ENCODE measurements around the gene FBXO41.

FBXO41 gene

DNA sequence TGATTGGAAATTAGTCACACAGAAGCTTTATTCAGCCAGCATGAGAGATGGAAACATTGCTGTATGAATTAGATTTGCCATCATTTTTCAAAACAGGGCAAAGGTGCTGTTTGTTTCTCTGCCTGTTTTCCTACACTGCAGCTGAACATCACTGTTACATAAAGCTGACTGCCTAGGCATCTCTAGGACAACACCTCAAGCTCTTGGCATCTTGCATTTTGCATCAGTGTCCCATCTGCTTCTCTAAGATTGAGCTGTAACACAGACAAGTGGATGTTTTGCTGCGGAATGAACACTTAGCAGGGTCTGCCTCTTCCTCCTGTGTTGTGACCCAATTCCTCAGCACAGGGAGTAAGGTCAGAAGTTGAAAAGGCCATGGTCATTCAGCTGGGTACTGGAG, 45.3 kb downstream of the FBXO41 start:
- DNase-seq = no peak

DNA sequence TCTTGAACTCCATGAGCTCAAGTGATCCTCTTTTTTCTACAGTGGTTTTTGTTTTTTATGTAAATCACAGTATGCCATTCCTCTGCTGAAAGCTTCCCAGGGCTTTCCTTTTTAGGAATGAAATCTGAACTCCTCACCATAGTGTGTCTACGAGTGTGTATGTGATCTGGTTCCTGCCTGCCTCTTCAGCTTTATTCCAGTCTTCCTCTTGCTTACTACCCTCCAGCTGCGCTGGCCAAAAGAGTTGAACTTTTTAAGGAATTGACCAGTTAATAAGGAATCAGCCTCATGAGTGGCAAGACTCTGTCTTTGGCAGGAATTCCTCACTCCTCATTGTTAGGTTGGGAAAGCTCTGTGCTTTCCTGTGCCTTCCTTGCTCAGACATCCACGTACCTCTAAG, 46.1 kb downstream of the FBXO41 start:
- DNase-seq = no peak

DNA sequence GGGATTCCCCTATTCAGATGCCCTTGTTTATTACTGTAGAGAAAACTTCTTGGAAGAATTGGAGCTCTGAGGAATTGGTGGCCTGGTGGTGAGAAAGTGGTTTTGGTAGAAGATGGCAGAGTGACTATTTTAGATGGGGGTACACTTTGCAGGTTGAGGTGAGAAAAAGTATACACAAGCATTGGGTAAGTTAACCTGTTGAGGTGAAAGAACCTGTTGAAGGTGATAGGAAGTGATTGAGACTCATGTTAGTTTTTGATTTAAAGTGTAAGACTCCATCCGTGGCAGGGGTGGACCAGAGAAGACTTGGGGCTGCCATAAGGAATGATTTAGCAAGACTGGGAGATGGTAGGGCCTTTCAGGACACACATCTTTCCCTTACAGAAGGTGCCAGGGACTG, 47.1 kb downstream of the FBXO41 start:
- DNase-seq = no peak

DNA sequence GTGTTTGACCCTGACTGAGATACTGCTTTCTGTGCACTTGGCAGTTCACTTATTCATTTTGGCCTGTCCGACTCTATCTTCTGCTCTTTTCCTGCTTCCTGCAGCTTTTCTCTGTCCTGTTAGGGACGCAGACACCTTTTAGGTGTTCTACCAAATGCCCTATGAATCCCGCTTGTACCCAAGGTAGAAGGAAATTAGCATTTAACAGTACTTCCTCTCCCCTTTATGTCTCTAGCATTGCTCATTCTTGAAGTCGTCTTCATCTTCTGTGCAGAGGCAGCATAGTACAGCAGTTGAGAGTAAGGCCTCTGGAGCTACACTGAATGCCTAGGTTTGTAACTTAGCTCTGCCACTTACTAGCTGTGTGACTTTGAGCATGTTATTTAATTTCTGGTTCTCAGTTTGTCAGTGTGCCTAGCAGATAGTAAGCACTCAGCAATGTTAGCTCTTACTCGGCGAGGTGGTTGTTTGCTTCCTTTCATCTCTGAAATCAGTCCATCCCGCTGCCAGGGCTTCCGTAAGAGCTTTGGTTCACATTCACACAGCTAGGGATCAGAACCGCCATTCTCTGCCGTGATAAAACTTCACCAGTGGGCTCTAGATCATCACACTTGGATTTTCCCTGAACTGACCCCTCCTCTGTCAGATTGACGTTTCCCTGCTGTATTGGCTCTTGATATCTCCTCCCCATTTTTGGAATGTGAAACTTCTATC, 48.8 kb downstream of the FBXO41 start:
- DNase-seq = no peak

DNA sequence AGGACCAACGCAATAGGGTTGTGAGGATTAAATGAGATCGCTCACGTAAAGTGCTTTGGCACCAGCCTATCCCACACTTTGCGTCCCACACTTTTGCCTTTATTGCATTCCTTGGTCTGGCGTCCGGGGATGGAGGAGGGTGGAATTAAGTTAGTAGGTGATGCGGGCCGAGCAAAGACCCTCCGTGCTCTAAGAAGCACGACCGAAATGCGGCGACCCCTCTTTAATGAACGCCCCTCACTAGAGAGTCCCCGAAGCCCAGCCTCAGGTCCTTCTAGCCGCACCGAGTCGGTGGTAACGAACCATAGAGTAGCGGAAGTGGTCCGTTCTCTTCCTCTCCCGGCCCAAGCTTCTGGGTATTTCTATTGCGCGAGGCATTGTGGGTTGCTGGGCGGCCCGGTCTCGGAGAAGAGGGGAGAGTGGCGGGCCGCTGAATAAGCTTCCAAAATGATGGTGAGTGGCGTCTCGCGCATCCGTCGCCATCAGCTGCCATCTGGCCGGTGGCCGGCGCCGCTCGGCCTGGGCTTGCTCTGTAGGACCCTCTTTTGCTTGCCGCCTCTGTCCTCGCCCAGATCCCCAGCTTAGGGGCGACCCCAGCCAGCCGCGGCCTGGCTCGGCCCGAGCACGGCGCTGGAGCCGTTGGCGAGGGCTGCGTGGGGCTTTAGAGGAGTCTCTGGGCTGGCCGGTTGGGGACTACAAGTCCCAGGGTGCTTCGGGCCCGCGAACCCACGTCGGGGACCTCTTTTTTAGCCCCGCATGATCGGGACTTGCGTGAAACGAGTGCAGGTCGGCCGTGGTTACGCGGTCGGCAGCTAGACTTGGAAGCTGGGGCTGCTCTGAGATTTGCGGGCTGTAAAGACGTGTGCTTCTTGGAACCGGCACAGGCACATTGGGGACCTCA, 50.1 kb downstream of the FBXO41 start, which contains the start of gene CCT7:
TSS of gene CCT7 (plus strand) at position 377 of the 901 bp plus-strand sequence. CDS start at position 448, 71 bp downstream.
- DNase-seq = peak; percentile 85 to 86

DNA sequence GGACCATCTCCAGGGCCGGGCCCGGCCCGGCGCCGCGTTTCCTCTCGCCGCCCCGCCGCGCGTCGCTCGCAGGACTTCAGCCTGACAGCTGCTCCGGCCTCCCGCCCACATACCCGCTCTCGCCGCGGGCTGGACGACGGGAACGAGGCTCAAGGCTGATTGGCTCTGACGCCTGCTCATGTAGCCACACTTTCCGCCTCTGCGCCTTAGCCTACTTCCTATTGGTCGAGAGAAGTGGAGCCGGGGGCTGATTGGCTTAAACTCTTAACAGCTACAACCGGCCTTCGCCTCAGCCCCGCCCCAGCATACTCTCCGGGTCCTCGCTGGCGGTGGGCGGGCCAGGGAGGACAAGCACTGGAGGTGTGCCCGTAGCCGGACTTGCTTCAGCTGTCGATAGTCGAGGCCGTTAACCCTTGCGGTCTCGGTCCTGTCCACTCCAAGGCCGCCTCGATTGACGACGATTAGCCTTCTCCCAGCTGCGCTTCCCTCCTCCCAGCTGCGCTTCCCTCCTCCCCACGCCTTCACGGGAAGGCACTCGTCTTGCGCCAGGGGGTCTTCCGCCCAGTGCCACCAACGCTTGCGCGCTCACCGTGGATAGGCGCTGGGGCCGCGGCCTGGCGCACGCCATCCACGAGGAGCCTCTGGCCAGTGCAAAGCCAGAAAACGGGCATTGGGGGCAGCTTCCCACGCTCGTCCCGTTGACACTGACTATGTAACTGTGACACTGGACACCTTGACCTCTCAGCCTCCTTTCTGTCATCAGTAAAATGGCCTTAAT, 50.9 kb downstream of the FBXO41 start, which contains the start of gene PRADC1:
TSS of gene PRADC1 (minus strand) at position 86 of the 778 bp plus-strand sequence. CDS start at position 7, 79 bp downstream.
- peak; percentile 91 to 93 for DNase-seq

DNA sequence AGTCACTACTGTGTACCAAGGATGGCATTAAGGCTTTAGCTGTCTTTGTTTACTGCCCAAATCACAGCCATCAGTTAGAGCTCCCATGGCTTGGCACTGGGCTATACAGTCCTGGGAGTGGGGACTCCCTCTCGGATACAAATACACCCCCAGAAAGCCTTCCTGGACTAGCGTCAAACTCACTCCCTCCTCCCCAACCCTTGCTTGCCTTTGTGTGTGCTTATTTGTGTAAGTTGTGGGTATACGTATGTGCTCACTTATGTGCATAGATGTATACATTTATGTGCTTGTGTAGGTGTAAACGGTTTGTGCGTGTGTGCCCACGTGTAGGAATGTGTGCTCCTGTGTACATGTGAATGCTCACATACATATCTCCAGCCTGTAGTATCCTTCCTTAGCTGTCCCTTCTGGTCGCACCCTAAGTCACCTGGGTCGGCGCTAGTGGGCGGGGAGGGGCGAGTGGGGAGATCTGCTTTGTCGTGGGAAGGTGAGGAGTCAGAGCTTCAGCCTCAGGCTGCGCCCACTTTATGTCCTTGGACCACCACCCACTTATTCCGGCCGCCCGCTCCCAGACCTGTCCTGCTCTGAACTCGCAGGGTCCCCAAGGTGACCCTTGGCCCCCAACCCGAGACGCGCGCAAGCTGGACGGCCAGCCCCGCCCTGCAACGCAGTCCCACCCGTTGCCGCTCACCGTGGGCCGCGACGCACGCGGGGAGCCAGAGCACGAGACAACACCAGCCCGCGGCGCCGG, 51.7 kb downstream of the FBXO41 start:
- DNase-seq = peak in 1 of 2 donors; percentile 27

DNA sequence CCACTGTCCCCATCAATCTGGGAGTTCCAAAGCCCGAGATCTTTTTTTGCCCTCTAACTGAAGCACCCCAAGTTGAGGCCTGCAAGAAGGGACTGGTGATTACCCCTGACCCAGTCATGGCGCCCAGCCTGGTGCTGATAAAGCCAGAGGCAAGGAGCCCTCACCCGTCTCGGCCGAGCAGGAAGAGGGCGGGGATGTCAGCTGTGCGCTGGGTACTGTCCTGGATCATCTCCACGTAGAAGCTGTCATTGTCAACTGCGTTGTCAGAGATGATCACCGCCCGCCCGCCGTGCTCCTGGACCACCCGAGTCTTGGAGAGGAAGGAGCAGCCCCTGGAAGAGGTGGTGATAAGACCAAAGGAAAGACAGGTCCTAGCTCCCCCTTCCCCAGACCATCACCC, 55.6 kb downstream of the FBXO41 start:
- no peak for DNase-seq

DNA sequence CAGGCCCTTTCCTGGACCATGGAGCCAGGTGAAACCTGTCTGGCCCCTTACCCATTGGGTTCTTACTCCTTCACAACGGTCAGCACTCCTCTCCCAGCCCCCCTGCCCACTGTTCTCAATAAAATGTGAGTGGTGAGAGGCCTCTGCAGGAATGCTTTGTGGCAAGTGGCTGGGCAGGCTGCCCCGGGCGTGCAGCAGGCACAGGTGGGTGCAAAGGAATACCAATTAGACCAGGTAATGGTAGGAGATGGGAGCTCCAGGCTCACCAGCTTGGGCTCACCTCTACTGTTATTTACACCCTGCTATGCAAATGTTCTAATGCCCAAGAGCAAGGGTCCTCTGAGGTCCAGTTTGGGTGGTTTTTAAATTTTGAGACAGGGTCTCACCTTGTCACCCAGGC, 57.2 kb downstream of the FBXO41 start:
- DNase-seq = no peak

DNA sequence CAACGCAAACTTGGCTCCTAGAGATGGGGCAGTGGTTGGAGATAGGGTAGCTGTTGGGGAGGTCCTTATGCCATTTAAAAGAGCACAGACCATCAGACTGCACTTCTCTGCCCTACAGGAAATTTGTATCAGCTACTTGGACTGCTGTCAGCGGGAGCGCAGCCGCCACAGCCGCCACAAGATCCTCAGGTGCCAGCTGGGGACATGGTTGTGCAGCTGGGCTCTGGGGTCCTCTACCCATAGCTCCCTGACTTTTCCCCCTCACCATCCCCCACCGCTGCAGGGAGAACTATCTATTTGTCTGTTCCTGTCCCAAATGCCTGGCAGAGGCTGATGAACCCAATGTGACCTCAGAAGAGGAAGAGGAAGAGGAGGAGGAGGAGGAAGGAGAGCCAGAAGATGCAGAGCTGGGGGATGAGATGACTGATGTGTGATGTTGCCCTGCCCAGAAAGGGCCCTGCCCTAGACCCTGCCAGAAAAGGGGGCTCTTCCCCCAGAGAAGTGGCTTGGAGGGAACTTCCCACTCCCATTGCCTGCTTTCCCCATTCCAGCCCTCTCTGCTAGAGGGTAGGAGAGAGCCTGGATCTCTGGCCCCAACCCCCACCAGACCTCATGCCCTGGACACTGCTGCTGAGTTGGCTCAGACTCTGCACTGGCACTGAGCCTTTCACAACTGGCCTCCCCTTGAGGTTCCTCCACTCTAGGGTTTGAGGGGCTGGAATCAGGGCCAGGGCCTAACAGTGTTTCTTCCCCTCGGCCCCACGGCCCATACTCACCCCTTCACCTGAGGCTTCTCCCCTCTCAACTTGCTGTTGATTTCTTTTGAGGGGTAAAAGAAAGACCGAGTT, 58.5 kb downstream of the FBXO41 start:
- DNase-seq = no peak

DNA sequence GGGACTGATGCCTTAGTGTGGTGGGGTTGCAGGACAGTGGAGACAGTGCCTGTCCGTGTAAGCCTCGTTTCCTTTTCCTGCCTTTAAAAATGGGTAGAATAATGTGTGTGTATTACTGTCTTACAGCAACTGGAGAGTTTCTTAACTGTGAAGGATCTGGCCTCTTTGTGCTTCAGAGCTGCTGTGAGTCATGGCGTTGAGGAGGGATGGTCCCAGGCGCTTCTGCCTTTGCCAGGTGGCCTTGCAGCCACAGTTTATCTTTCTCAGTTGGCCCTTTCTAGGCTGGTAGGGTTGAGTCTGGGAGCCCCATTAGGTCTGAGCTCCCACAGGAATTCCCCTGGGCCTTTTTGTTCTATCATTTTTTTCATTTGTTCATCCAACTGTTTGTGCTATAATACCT, 60.5 kb downstream of the FBXO41 start:
- no peak for DNase-seq

DNA sequence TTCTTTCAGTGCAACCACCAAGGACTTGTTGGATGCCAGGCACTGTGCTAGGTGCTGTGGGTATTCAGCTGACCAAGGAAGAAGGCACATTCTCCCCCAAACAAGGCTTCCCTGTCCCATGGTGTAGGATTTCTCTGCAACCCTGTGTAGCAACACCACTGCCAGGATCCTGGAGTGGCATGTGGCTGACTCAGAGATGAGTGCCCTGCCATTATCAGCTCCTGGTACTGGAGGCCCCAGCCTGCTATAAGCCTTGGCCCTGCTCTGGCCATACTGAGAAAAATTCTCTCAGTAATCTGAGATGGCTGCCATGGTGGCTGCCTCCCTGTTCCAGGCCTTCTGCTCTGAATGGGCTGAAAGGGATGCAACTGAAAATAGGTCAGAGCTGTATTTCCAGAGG, 66.0 kb downstream of the FBXO41 start:
- DNase-seq = no peak

DNA sequence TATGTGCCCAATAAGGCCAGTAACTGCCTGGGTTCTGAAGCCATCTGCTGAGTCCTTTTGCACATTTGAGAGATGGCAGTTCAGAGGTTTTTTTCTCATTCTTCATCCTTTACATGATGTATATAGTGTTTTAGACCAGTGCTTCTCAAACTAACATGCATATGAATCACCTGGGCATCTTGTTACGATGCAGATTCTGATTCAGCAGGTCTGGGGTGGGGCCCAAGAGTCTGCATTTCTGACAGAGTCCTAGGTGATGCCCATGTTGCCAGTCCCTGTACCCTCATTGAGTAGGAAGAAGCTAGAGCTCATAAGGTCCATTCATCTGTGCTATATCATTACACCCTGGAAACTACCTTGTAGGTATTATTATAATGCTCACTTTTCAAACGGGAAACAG, 66.5 kb downstream of the FBXO41 start:
- DNase-seq = no peak

DNA sequence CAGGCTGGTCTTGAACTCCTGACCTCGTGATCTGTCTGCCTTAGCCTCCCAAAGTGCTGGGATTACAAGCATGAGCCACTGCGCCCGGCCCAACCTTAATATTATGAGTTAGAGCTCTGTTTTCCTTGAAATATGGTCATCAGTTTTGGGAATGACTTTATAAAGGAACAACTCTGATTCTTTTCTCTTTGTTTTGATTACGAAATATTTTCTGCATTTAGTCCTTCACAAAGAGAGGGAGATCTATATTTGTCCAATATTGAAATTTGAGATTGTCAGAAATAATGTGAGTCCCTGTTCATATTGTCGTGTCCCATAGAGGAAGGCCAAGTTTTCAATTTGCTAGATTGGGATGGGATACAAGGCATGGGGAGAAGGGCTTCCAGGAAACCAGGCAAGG, 67.1 kb downstream of the FBXO41 start:
- DNase-seq = no peak

DNA sequence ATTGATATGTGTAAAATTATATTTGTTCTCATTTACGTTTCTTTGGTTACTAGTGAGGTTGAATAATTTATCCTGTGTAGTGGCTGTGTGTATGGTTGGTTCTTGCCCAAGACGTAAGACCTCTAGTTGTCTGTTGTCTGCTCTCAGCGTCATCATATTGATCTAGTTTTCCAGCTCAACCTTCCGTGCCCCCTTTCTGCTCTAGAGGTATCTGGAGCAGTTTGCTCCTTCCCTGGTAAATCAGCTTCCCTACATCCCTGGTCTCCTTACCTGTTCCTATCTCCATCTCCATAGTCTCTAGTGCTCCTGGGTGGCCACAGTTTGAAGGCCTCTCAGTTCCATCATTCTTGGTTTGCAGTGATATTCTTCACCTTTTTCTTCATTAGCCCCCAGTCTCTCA, 69.0 kb downstream of the FBXO41 start:
- no peak for DNase-seq

DNA sequence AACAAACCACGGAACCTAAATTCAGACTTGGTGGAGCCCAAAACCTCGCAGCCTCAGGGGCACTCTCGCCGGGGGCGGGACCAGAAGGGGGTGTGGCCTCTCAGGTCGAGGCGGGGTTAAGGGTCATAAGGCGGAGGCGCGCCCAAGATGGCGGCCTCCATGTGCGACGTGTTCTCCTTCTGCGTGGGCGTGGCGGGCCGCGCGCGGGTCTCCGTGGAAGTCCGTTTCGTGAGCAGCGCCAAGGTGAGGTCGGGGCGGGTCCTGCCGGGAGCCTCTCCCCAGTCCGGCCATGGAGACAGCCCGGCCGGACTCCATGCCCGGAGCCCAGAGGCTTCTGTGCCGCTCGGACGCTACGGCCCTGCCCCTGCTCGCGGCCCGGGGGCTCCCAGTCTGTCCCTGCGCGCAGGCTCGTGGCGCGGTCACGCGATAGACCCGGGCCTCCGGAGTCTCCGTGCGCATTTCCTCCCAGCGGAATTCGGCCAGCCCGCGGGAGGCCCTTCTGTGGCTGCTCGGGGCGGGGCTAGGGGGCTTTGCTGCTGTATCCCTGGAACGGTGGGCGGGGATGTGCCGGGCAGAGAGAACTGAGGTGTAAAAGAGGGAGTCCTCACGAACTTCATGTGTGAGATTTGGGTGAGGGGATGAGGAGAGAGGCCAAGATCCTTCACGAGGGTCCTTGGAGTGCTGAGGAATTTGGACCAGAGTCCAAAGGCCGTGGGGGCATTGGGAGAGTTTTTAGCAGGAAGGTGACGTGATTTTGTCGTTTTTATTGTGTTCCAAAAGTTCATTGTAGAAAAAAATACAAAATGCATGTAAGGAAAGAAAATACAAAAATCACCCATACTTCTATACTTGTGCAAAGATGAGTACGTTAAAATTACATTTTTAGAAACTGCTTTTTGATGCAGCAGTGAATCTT, 69.9 kb downstream of the FBXO41 start, which contains the start of gene SMYD5:
TSS of gene SMYD5 (plus strand) at position 126 of the 916 bp plus-strand sequence. CDS start at position 148, 22 bp downstream.
- peak; percentile 92 to 95 for DNase-seq

DNA sequence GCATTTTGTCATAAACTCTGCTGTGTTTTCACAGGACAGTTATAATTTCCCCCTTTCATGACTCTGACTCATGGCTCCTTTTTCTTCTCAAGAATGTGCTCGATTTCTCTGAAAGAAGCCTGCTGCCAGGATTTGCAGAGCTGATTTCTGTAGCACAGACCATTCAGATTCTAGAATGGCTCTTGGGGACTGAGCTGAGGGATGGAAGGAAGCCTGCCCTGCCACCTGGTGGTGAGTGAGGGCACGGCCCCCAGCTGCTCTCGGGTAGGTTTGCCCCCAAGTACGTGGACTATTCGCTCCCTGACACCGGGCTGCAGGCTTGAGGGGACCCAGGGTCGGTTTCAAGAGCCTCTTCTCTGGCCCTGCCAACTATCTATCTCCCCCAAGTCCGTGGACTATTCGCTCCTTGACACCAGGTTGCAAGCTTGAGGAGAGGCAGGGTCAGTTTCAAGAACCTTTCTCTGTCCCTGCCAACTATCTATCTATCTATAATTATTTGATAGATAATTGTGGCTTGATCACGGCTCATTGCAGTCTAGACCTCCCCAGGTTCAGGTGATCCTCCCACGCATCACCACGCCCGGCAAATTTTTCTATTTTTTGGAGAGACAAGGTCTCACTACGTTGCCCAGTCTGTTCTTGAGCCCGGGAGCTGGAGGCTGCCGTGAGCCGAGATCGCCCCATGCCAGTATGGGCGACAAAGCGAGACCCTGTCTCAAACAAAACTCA, 71.7 kb downstream of the FBXO41 start:
- DNase-seq = peak; percentile 62 to 68

DNA sequence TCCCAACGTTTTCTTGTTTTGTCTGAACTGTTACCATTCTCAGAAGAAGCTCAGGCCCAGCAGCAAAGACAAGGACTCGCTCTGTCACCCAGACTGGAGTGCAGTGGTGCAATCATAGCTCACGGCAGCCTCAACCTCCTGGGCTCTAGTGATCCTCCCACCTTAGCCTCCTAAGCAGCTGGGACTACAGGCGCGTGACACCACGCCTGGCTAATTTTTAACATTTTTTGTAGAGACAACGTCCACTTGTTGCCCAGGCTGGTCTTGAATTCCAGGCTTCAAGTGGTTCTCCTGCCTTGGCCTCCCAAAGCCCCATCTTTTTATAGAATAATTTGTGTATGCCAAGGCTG, 72.2 kb downstream of the FBXO41 start:
- no peak for DNase-seq

DNA sequence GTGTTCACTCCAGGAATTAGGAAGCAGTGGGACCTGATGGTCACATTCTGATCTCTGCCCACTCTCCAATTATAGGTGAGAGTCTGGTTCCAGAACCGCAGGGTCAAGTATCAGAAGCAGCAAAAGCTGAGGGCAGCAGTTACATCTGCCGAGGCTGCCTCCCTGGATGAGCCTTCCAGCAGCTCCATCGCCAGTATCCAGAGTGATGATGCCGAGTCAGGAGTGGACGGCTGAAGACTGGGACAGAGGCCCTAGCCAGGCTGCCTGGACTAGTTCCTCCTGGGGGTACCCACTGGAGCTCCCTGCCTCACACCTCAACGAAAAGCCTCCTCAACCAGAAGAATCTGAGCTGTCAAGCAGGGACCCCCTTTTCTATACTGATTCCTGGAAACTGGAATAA, 73.6 kb downstream of the FBXO41 start:
- no peak for DNase-seq

DNA sequence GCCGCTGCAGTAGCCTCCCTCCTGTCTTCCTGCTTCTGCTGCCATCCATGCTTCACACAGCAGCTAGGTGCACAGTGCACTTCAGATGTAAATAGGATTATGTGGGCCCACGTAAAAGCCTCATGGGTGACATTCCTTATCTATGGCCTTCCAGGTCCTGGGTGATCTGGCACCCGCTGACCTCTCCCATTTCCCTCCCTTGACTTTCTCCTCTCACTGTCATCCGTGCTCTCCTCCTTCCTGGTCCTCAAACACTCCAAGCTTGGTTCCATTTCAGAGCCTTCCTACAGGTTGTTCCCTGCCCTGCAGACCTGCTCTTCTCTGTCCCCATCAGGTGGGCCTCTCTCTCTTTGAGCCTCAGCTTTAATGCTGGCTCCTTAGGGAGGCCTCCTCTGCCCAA, 74.3 kb downstream of the FBXO41 start:
- DNase-seq = no peak
